ENCODE measurements around the gene SEZ6L2.

DNA sequence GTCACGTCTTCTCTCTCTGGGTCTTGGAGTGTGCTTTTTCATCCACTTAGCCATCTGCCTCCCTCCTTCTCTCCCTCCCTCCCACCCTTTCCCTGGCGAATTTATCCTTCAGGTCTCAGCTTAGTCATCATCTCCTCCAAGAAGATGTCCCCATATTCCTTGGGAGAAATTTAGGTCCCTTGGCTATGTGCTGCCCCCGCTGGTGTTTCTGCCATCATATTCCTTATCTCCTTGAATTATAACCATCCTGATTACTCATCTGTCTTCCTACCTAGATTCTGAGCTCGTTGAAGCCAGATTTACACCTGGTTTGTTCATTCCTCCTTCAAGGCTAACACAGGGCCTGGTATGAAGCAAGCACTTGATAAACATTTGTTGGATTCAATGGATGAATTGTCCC lies 5.0 kb downstream of the SEZ6L2 start:
- no peak for TF ChIP-seq POLR2A (IDR thresholded peaks at IDR 0.05)
- TF ChIP-seq, protein P1, sequence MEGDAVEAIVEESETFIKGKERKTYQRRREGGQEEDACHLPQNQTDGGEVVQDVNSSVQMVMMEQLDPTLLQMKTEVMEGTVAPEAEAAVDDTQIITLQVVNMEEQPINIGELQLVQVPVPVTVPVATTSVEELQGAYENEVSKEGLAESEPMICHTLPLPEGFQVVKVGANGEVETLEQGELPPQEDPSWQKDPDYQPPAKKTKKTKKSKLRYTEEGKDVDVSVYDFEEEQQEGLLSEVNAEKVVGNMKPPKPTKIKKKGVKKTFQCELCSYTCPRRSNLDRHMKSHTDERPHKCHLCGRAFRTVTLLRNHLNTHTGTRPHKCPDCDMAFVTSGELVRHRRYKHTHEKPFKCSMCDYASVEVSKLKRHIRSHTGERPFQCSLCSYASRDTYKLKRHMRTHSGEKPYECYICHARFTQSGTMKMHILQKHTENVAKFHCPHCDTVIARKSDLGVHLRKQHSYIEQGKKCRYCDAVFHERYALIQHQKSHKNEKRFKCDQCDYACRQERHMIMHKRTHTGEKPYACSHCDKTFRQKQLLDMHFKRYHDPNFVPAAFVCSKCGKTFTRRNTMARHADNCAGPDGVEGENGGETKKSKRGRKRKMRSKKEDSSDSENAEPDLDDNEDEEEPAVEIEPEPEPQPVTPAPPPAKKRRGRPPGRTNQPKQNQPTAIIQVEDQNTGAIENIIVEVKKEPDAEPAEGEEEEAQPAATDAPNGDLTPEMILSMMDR (IDR thresholded peaks at IDR 0.05): no peak

Measured in Peyer's patch (tissue), 4 donors.